Fibroblast of skin of back (primary cell): ENCODE measurements around the gene COL5A2.

ENCODE experiments used
- DNase-seq: peaks from one replicate; pipeline ENCODE4 v3.0.0-alpha.2; 2013

Gene COL5A2

GRCh38 chr2:189047171-189047888 is 132.2 kb downstream of the COL5A2 start:
- DNase-seq, result no peak

GRCh38 chr2:189046320-189046719 is 133.2 kb downstream of the COL5A2 start:
- DNase-seq, result no peak

GRCh38 chr2:189045836-189046235 is 133.7 kb downstream of the COL5A2 start:
- DNase-seq, result no peak

GRCh38 chr2:189037518-189037917 is 142.0 kb downstream of the COL5A2 start:
- DNase-seq, result peak; percentile 83

GRCh38 chr2:189024901-189025618 is 154.5 kb downstream of the COL5A2 start:
- no peak for DNase-seq

- DNase-seq, result peak; percentile 57
Observed at GRCh38 chr2:189022492-189022891, 157.1 kb downstream of the COL5A2 start.

- DNase-seq, result peak; percentile 87
Observed at GRCh38 chr2:189022053-189022481, 157.5 kb downstream of the COL5A2 start.

- DNase-seq, result no peak
Observed at GRCh38 chr2:189020179-189020578, 159.4 kb downstream of the COL5A2 start.

- peak; percentile 76 for DNase-seq
Observed at GRCh38 chr2:189018631-189019030, 160.9 kb downstream of the COL5A2 start.

GRCh38 chr2:189016311-189016861 is 163.2 kb downstream of the COL5A2 start:
- DNase-seq, result no peak

GRCh38 chr2:189015359-189015758 is 164.2 kb downstream of the COL5A2 start:
- DNase-seq, result no peak

GRCh38 chr2:189014449-189015138 is 165.0 kb downstream of the COL5A2 start:
- DNase-seq, result peak; percentile 66

- no peak for DNase-seq
Observed at GRCh38 chr2:189013671-189014448, 165.7 kb downstream of the COL5A2 start.

- no peak for DNase-seq
Observed at GRCh38 chr2:189013031-189013430, 166.5 kb downstream of the COL5A2 start.

- DNase-seq, result no peak
Observed at GRCh38 chr2:189012351-189012750, 167.2 kb downstream of the COL5A2 start.

GRCh38 chr2:189010536-189010935 is 169.0 kb downstream of the COL5A2 start:
- DNase-seq, result no peak

GRCh38 chr2:189008555-189009262 is 170.9 kb downstream of the COL5A2 start:
- no peak for DNase-seq

- DNase-seq, result peak; percentile 77
Observed at GRCh38 chr2:189002079-189002478, 177.5 kb downstream of the COL5A2 start.

GRCh38 chr2:189000221-189000620 is 179.3 kb downstream of the COL5A2 start:
- DNase-seq, result no peak

- DNase-seq, result no peak
Observed at GRCh38 chr2:188997263-188997662, 182.3 kb downstream of the COL5A2 start.

GRCh38 chr2:188993247-188993646 is 186.3 kb downstream of the COL5A2 start:
- peak; percentile 35 for DNase-seq

- peak; percentile 76 for DNase-seq
Observed at GRCh38 chr2:188986839-188987238, 192.7 kb downstream of the COL5A2 start.
